ENCODE data around the gene SIPA1.

- TF ChIP-seq CTCF (IDR thresholded peaks at IDR 0.05; ENCODE audit: low read depth, low read length, missing input control) (no peak), RAD21 (IDR thresholded peaks at IDR 0.05) (peak; percentile 12 to 46)
These were observed 15.6 kb downstream of the SIPA1 start for GRCh38 chr11:65653229-65654225.

All from liver (tissue), 3 donors.